GM12878 (cell line): ENCODE measurements around the gene ITPR2. TPM values are rescaled to one million over a fixed set of nuclear protein-coding genes. Genes with fewer than 3 reads are reported as not detected.

Source experiments
- ATAC-seq: fragments of 200-7000 bp; cut with Tn5 transposase; 3 replicates; pipeline ENCODE4 v1.9.1; 2020; ENCODE audit warnings: mild to moderate bottlenecking, moderate library complexity
- BruUV-seq: library from RNA; stranded (reverse); fragments of 400-500 nt; replicated peaks from 2 replicates; lab custom pipeline; 2021; lab: Mats Ljungman, UMichigan
- CTCF ChIA-PET: fragments of 300-600 bp; sonication (Branson Sonifier 250); formaldehyde crosslinking; extraction: SDS; loops from one replicate; lab custom pipeline; 2021; ENCODE audit warnings: inconsistent platforms; lab: Yijun Ruan, JAX
- POLR2A ChIA-PET: fragments of 350-600 bp; formaldehyde crosslinking; extraction: SDS; loops from one replicate; lab custom pipeline; 2021; ENCODE audit warnings: inconsistent platforms; lab: Charles Lee
- RAD21 ChIA-PET: fragments of 300-600 bp; sonication (Branson Sonifier 250); formaldehyde crosslinking; loops from one replicate; lab custom pipeline; 2023; ENCODE audit warnings: antibody characterized with exemption; ENCODE audit not compliant: unreplicated experiment; lab: Charles Lee
- SMC1A ChIA-PET: fragments of 300-600 bp; sonication (Branson Sonifier 250); formaldehyde crosslinking; loops from one replicate; lab custom pipeline; 2023; ENCODE audit not compliant: unreplicated experiment, uncharacterized antibody; lab: Charles Lee
- DNase-seq: peaks from one replicate; pipeline ENCODE4 v3.0.0-alpha.2; 2011; ENCODE audit warnings: low read depth, low spot score
- FAIRE-seq: peaks from 3 replicates; lab custom pipeline; 2011; peaks lifted over from hg19 to GRCh38; lab: Jason Lieb, UNC
- H2AFZ ChIP-seq: 2 replicates; pipeline ENCODE4 v1.6.0; 2011; ENCODE audit warnings: low read depth, low read length, control low read depth; ENCODE audit not compliant: control insufficient read depth
- H3K27ac ChIP-seq: 2 replicates; pipeline ENCODE4 v1.5.1; 2011; ENCODE audit warnings: control low read depth; ENCODE audit not compliant: control insufficient read depth, insufficient read depth
- H3K27me3 ChIP-seq, 2 experiments: replicated peaks in 1 of 2; 2 replicates each; pipeline versions ENCODE4 v1.6.0 to v1.6.1; 2011; ENCODE audit warnings: low read length in 1 of 2; ENCODE audit not compliant: control insufficient read depth in 2 of 2, insufficient read depth in 2 of 2
- H3K36me3 ChIP-seq, 2 experiments: 2 replicates each; pipeline ENCODE4 v1.5.1; 2011; ENCODE audit warnings: low read length in 1 of 2; ENCODE audit not compliant: control insufficient read depth in 2 of 2, insufficient read depth in 2 of 2
- H3K4me1 ChIP-seq: 2 replicates; pipeline ENCODE4 v1.6.1; 2011; ENCODE audit warnings: mild to moderate bottlenecking, low read length, moderate library complexity, mixed read lengths; ENCODE audit not compliant: control insufficient read depth, insufficient read depth
- H3K4me2 ChIP-seq: 2 replicates; pipeline ENCODE4 v1.6.0; 2011; ENCODE audit warnings: control low read depth; ENCODE audit not compliant: control insufficient read depth, insufficient read depth
- H3K4me3 ChIP-seq: fragments of 200-600 bp; sonication (generic); 2 replicates; pipeline ENCODE4 v1.5.1; 2016
- H3K79me2 ChIP-seq: 2 replicates; pipeline ENCODE4 v1.6.0; 2011; ENCODE audit warnings: low read length; ENCODE audit not compliant: control insufficient read depth, insufficient read depth
- H3K9ac ChIP-seq: 2 replicates; pipeline ENCODE4 v1.8.0; 2011; ENCODE audit warnings: low read length, control low read depth, mixed read lengths; ENCODE audit not compliant: control insufficient read depth, insufficient read depth
- H3K9me3 ChIP-seq: replicated peaks from 3 replicates; pipeline ENCODE4 v1.5.1; 2011; ENCODE audit warnings: mild to moderate bottlenecking, low read length; ENCODE audit not compliant: control insufficient read depth, insufficient read depth
- H4K20me1 ChIP-seq: 2 replicates; pipeline ENCODE4 v1.6.0; 2011; ENCODE audit not compliant: control insufficient read depth, insufficient read depth
- CHD4 ChIP-seq: fragments of 200-600 bp; sonication (generic); IDR thresholded peaks from 2 replicates; pipeline ENCODE4 v1.6.1; 2016; ENCODE audit warnings: mild to moderate bottlenecking
- CREM ChIP-seq: IDR thresholded peaks from 2 replicates; pipeline ENCODE4 v1.6.1; 2014; ENCODE audit warnings: antibody characterized with exemption, low read depth
- ESRRA ChIP-seq: IDR thresholded peaks from 2 replicates; pipeline ENCODE4 v1.6.1; 2012; ENCODE audit warnings: mild to moderate bottlenecking, low read length, improper control_type of control experiment
- SUZ12 ChIP-seq: fragments of 200-600 bp; sonication (generic); IDR thresholded peaks from one replicate; pipeline ENCODE4 v1.6.1; 2018; ENCODE audit warnings: antibody characterized with exemption, mild to moderate bottlenecking; ENCODE audit not compliant: unreplicated experiment
- ZBTB11 ChIP-seq: fragments of 450-650 bp; formaldehyde crosslinking; IDR thresholded peaks from 2 replicates; pipeline ENCODE4 v1.5.0; 2022; ENCODE audit warnings: mild to moderate bottlenecking, missing genetic modification characterization
- WGBS: methylation state at CpG from one replicate; pipeline ENCODE4 v1.1.6; 2016; ENCODE audit warnings: low lambda C conversion rate; ENCODE audit not compliant: insufficient replicate concordance, insufficient coverage; ENCODE audit errors: missing lambda C conversion rate; 5-methylcytosine and 5-hydroxymethylcytosine counted together
- in situ Hi-C: fragments of 300-500 bp; cut with MboI; formaldehyde crosslinking; loops from 9 replicates; pipeline ENCODE4 v1.14.3; 2018; ENCODE audit warnings: mixed read lengths
- intact Hi-C: fragments of 100-400 bp; cut with micrococcal nuclease; formaldehyde crosslinking; loops from one replicate; pipeline ENCODE4 v1.14.2; 2022; ENCODE audit not compliant: unreplicated experiment
- polyA plus RNA-seq, 11 experiments: library from polyadenylated mRNA; depleted of rRNA in 4 of 11; unstranded in 6 of 11; stranded (reverse) in 5 of 11; fragments of >200 nt; fragmentation: Nextera tagmentation in 4 of 11; fragmentation: Illumina TruSeq in 1 of 11; extraction: Ambion mirVana in 4 of 11; extraction: Trizol in 1 of 11; gene quantifications; 1 replicate in 1 of 11; 2 replicates in 10 of 11; pipeline versions ENCODE4 v1.2.1 to v1.2.3, GENCODE V29; 2011 to 2016; ENCODE audit warnings: inconsistent platforms in 2 of 11, missing spikeins in 2 of 11, low read depth in 1 of 11
- total RNA-seq, 4 experiments: library from RNA; depleted of rRNA in 3 of 4; stranded (reverse); fragments of >200 nt in 3 of 4; fragmentation: Illumina TruSeq in 1 of 4; extraction: Trizol in 1 of 4; gene quantifications; 2 replicates each; pipeline versions ENCODE4 v1.2.1 to v1.2.3, GENCODE V29; 2013 to 2021
- TF ChIP-seq, protein P1 (sequence below): IDR thresholded peaks from 2 replicates; pipeline ENCODE4 v1.6.1; 2011; ENCODE audit warnings: mild to moderate bottlenecking, low read depth, low read length, moderate library complexity; ENCODE audit not compliant: insufficient replicate concordance
- TF ChIP-seq, protein P2 (sequence below): fragments of 150-350 bp; IDR thresholded peaks from 2 replicates; pipeline ENCODE4 v1.6.1; 2016; ENCODE audit warnings: low read depth, low read length

ITPR2 gene
- total and polyA plus RNA-seq, 10 of the 15 experiments (the other 5 are each of a cell fraction or from before 2014, with no cell fraction given), result 7.5 to 76.2 (median 47.1) TPM

- 100% methylated on average over 1 of the region's 1 CpG for WGBS
Measured at GRCh38 chr12:26410689-26411088, 422.3 kb downstream of the ITPR2 start.

More at GRCh38 chr12:26410689-26411088, 422.3 kb downstream of the ITPR2 start:
- no peak overlapping the region for H3K4me2 ChIP-seq
- no peak overlapping the region for H3K27ac ChIP-seq
- no peak overlapping the region for H3K4me3 ChIP-seq
- TF ChIP-seq SUZ12 (no peak), CREM (no peak), CHD4 (no peak), ZBTB11 (CRISPR knock-in tag) (no peak), ESRRA (no peak)
- TF ChIP-seq, protein P1, sequence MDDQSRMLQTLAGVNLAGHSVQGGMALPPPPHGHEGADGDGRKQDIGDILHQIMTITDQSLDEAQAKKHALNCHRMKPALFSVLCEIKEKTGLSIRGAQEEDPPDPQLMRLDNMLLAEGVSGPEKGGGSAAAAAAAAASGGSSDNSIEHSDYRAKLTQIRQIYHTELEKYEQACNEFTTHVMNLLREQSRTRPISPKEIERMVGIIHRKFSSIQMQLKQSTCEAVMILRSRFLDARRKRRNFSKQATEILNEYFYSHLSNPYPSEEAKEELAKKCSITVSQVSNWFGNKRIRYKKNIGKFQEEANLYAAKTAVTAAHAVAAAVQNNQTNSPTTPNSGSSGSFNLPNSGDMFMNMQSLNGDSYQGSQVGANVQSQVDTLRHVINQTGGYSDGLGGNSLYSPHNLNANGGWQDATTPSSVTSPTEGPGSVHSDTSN, result no peak
- TF ChIP-seq, protein P2, sequence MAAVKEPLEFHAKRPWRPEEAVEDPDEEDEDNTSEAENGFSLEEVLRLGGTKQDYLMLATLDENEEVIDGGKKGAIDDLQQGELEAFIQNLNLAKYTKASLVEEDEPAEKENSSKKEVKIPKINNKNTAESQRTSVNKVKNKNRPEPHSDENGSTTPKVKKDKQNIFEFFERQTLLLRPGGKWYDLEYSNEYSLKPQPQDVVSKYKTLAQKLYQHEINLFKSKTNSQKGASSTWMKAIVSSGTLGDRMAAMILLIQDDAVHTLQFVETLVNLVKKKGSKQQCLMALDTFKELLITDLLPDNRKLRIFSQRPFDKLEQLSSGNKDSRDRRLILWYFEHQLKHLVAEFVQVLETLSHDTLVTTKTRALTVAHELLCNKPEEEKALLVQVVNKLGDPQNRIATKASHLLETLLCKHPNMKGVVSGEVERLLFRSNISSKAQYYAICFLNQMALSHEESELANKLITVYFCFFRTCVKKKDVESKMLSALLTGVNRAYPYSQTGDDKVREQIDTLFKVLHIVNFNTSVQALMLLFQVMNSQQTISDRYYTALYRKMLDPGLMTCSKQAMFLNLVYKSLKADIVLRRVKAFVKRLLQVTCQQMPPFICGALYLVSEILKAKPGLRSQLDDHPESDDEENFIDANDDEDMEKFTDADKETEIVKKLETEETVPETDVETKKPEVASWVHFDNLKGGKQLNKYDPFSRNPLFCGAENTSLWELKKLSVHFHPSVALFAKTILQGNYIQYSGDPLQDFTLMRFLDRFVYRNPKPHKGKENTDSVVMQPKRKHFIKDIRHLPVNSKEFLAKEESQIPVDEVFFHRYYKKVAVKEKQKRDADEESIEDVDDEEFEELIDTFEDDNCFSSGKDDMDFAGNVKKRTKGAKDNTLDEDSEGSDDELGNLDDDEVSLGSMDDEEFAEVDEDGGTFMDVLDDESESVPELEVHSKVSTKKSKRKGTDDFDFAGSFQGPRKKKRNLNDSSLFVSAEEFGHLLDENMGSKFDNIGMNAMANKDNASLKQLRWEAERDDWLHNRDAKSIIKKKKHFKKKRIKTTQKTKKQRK, result no peak
- H3K4me1 ChIP-seq, result no peaks in the 10 kb centered on the region
- DNase-seq (no peak), ATAC-seq (no peak), FAIRE-seq (no peak)
- no peaks in the 10 kb centered on the region for H4K20me1 ChIP-seq
- no peak overlapping the region for H3K9ac ChIP-seq
- no peaks in the 10 kb centered on the region for H3K27me3 ChIP-seq
- RAD21 ChIA-PET, result no interaction called here
- intact Hi-C loops, result no loop called here
- H2AFZ ChIP-seq, result no peak overlapping the region
- BruUV-seq, result no TSS peak
- H3K79me2 ChIP-seq, result no peaks in the 10 kb centered on the region
- no peaks in the 10 kb centered on the region for H3K9me3 ChIP-seq
- SMC1A ChIA-PET, result no interaction called here
- H3K36me3 ChIP-seq, result peaks cover 2 to 14% of the 10 kb centered on the region in 2 experiments; a peak in 3 of 4 replicates
- in situ Hi-C loops, result no loop called here
- POLR2A ChIA-PET, result interaction anchor here (0.6 to 1.0 kb wide), 2 partner anchors 14 to 20 kb away, joined by 3 to 6 read pairs; no protein-coding TSS in a partner anchor
- CTCF ChIA-PET, result interaction anchor here (1.1 to 7.4 kb wide), 2 partner anchors 291 to 313 kb away, joined by 3 to 33 read pairs; no protein-coding TSS in a partner anchor
